Measurements from ENCODE around the gene ITGB5.

Gene ITGB5

GRCh38 chr3:124890573-124891190, 3.5 kb upstream of the ITGB5 start:
- FAIRE-seq = no peak

- FAIRE-seq = no peak
Observed at GRCh38 chr3:124888482-124889441, 1.6 kb upstream of the ITGB5 start.

- no peak for FAIRE-seq
Observed at GRCh38 chr3:124887932-124888298, 750 bp upstream of the ITGB5 start.

GRCh38 chr3:124886168-124887056, 753 bp downstream of the ITGB5 start:
- no peak for FAIRE-seq

- FAIRE-seq = no peak
Observed at GRCh38 chr3:124885466-124886167, 1.5 kb downstream of the ITGB5 start.

GRCh38 chr3:124884474-124885101, 2.6 kb downstream of the ITGB5 start:
- no peak for FAIRE-seq

GRCh38 chr3:124883766-124884473, 3.2 kb downstream of the ITGB5 start:
- FAIRE-seq = no peak

GRCh38 chr3:124882816-124883747, 4.1 kb downstream of the ITGB5 start:
- FAIRE-seq = no peak

- no peak for FAIRE-seq
Observed at GRCh38 chr3:124881976-124882697, 5.0 kb downstream of the ITGB5 start.

GRCh38 chr3:124879337-124879680, 7.9 kb downstream of the ITGB5 start:
- FAIRE-seq = no peak

GRCh38 chr3:124878561-124879336, 8.4 kb downstream of the ITGB5 start:
- no peak for FAIRE-seq

GRCh38 chr3:124877674-124878073, 9.5 kb downstream of the ITGB5 start:
- no peak for FAIRE-seq

- FAIRE-seq = no peak
Observed at GRCh38 chr3:124876401-124876878, 10.7 kb downstream of the ITGB5 start.

- no peak for FAIRE-seq
Observed at GRCh38 chr3:124873226-124873625, 13.9 kb downstream of the ITGB5 start.

GRCh38 chr3:124867511-124867910, 19.7 kb downstream of the ITGB5 start:
- no peak for FAIRE-seq

- FAIRE-seq = no peak
Observed at GRCh38 chr3:124862006-124862405, 25.2 kb downstream of the ITGB5 start.

GRCh38 chr3:124861041-124861440, 26.1 kb downstream of the ITGB5 start:
- FAIRE-seq = no peak

- FAIRE-seq = no peak
Observed at GRCh38 chr3:124860599-124860998, 26.6 kb downstream of the ITGB5 start.

- FAIRE-seq = no peak
Observed at GRCh38 chr3:124859025-124859424, 28.1 kb downstream of the ITGB5 start.
